NB4 (cell line): ENCODE results near the gene NUDT2.

Experiments
- DNase-seq: peaks from one replicate; pipeline ENCODE4 v3.0.0; 2010; ENCODE audit warnings: low read depth
- H3K4me3 ChIP-seq: one replicate; pipeline ENCODE4 v1.5.1; 2011; ENCODE audit warnings: mild to moderate bottlenecking, low read depth, low read length, moderate library complexity
- MYC ChIP-seq: IDR thresholded peaks from 2 replicates; pipeline ENCODE4 v1.6.1; 2011; ENCODE audit warnings: low read depth, low read length
- POLR2A ChIP-seq: IDR thresholded peaks from 2 replicates; pipeline ENCODE4 v1.6.1; 2011; ENCODE audit warnings: mild to moderate bottlenecking; ENCODE audit not compliant: insufficient read length; ENCODE audit errors: extremely low read depth
- TF ChIP-seq, protein P1 (sequence below): IDR thresholded peaks from 2 replicates; pipeline ENCODE4 v1.6.1; 2011; ENCODE audit warnings: low read depth, low read length
- TF ChIP-seq, protein P2 (sequence below): IDR thresholded peaks from one replicate; pipeline ENCODE4 v1.5.1; 2012; ENCODE audit warnings: low read depth, low read length

NUDT2 gene

DNA sequence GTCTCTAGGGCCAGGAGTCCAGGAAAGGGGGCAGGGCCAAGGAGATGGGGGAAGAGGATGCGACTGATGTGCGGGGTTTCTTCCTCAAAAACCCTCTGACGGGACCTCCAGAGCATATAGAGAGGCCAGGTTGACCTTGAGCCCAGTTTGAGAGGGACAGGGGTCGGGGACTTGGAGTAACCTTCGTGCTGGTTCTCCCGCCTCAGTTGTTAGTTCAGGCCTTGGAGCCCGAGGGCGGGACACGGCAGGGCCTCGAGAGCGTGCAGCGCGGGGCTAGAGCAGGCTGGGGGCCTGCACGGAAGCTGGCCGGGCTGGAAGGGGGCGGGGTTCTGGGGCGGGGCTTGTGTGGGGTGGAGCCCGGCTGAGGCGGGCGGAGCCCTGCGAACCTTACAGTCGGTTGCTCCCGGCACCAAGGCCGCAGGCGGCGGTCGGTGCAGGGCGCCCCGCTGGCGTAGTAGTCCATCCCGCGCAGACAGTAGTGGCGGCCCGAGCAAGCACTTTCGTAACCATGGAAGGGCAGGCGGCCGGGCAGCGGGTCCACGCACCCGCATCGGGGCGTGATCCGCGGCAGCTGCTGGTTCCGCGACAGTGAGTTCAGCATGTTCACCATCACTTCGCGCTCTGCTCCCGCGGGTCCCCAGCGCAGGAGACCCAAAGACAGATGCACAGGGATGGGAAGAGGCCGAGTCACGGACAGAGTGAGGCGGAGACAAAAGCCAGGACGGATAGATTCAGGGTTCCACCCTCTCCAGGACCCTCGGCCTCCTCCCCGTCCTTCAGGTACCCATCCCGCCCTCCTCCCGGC, 51.3 kb downstream of the NUDT2 start:
- H3K4me3 ChIP-seq = no peak overlapping the region
- TF ChIP-seq, protein P1, sequence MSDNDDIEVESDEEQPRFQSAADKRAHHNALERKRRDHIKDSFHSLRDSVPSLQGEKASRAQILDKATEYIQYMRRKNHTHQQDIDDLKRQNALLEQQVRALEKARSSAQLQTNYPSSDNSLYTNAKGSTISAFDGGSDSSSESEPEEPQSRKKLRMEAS = peak; percentile 82
- TF ChIP-seq MYC = peak; percentile 63; the same call in 1 of the 2 replicates
- TF ChIP-seq POLR2A = peak; percentile 70
- TF ChIP-seq, protein P2, sequence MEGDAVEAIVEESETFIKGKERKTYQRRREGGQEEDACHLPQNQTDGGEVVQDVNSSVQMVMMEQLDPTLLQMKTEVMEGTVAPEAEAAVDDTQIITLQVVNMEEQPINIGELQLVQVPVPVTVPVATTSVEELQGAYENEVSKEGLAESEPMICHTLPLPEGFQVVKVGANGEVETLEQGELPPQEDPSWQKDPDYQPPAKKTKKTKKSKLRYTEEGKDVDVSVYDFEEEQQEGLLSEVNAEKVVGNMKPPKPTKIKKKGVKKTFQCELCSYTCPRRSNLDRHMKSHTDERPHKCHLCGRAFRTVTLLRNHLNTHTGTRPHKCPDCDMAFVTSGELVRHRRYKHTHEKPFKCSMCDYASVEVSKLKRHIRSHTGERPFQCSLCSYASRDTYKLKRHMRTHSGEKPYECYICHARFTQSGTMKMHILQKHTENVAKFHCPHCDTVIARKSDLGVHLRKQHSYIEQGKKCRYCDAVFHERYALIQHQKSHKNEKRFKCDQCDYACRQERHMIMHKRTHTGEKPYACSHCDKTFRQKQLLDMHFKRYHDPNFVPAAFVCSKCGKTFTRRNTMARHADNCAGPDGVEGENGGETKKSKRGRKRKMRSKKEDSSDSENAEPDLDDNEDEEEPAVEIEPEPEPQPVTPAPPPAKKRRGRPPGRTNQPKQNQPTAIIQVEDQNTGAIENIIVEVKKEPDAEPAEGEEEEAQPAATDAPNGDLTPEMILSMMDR = no peak
- DNase-seq = peak; percentile 95

DNA sequence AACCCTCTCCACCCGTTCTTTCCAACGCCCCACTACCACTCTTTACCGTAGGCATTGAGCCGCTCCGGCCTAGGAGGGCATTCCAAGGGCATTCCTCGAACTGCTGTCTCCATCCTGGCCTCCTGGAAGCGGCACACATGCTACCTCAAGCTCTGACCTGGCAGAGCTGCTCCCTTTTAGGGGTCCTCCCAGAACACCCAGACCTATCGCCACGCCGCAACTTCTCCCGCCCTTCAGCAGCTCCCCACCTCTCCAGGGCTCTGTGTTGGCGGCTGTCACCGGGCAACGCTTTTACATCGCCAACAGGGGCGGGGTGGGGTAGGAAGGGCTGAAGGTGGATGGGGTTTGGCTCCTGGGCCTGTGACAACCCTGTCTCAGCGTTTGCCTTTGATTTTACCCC, 52.0 kb downstream of the NUDT2 start:
- DNase-seq = no peak
- no peak overlapping the region for H3K4me3 ChIP-seq
- TF ChIP-seq MYC (no peak), POLR2A (no peak)
- TF ChIP-seq, protein P1 = no peak
- TF ChIP-seq, protein P2 = no peak

- H3K4me3 ChIP-seq = no peak overlapping the region
- TF ChIP-seq POLR2A (no peak), MYC (no peak)
- TF ChIP-seq, protein P1 = no peak
- TF ChIP-seq, protein P2 = no peak
- DNase-seq = no peak
Observed at GRCh38 chr9:34382054-34382453, 52.7 kb downstream of the NUDT2 start.

DNA sequence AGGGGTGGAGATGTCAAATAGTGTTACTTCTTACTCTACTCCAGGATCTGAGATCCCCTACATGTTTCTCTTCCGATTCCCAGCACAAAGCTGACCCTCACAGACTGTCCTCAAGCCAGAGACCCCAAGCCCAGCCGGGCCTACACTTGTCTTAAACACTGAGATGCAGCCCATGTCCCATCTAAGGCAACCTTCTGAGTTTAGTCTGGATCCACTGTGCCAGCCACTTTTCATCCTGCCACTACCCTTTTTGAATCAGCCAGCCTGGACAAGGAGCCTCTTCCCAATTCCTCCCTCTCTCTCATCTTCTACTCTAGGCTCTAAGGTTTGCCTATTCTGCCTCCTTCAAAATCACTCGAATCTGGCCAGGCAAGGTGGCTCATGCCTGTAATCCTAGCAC, 53.5 kb downstream of the NUDT2 start:
- no peak overlapping the region for H3K4me3 ChIP-seq
- DNase-seq = no peak
- TF ChIP-seq POLR2A = no peak
- TF ChIP-seq, protein P2 = no peak
- TF ChIP-seq, protein P1 = no peak

GRCh38 chr9:34383904-34384303, 54.5 kb downstream of the NUDT2 start:
- no peak for DNase-seq
- TF ChIP-seq, protein P1 = no peak
- TF ChIP-seq, protein P2 = no peak
- TF ChIP-seq MYC (no peak), POLR2A (no peak)
- no peak overlapping the region for H3K4me3 ChIP-seq
